GM19025 (cell line): ENCODE results near the gene DIPK2B.

ENCODE experiments used
- ATAC-seq: cut with Tn5 transposase; IDR thresholded peaks from one replicate; pipeline ENCODE4 v1.9.1; 2021; ENCODE audit warnings: mild to moderate bottlenecking, low read depth, moderate library complexity; ENCODE audit not compliant: unreplicated experiment

The DIPK2B gene

GRCh38 chrX:45200741-45201234, at the start of gene DIPK2B:
Gene DIPK2B (minus strand): TSS chrX:45200876. CDS start chrX:45200826, 50 bp downstream.
- ATAC-seq, result no peak

- no peak for ATAC-seq
Measured at GRCh38 chrX:45240301-45240700, 39.6 kb upstream of the DIPK2B start.

- ATAC-seq, result no peak
Measured at GRCh38 chrX:45238489-45238888, 37.8 kb upstream of the DIPK2B start.

GRCh38 chrX:45233531-45233930, 32.9 kb upstream of the DIPK2B start:
- ATAC-seq, result no peak

- ATAC-seq, result no peak
Measured at GRCh38 chrX:45232139-45232538, 31.5 kb upstream of the DIPK2B start.

- no peak for ATAC-seq
Measured at GRCh38 chrX:45230410-45230809, 29.7 kb upstream of the DIPK2B start.

GRCh38 chrX:45229348-45229747, 28.7 kb upstream of the DIPK2B start:
- no peak for ATAC-seq

- no peak for ATAC-seq
Measured at GRCh38 chrX:45228126-45228525, 27.4 kb upstream of the DIPK2B start.

GRCh38 chrX:45208121-45208856, 7.6 kb upstream of the DIPK2B start:
- ATAC-seq, result no peak

GRCh38 chrX:45202171-45202570, 1.5 kb upstream of the DIPK2B start:
- ATAC-seq, result no peak

GRCh38 chrX:45198706-45199105, 2.0 kb downstream of the DIPK2B start:
- ATAC-seq, result no peak

- ATAC-seq, result no peak
Measured at GRCh38 chrX:45198301-45198700, 2.4 kb downstream of the DIPK2B start.

- ATAC-seq, result no peak
Measured at GRCh38 chrX:45196701-45197100, 4.0 kb downstream of the DIPK2B start.

- no peak for ATAC-seq
Measured at GRCh38 chrX:45191820-45192409, 8.8 kb downstream of the DIPK2B start.

- ATAC-seq, result no peak
Measured at GRCh38 chrX:45191383-45191782, 9.3 kb downstream of the DIPK2B start.

GRCh38 chrX:45187731-45188130, 12.9 kb downstream of the DIPK2B start:
- ATAC-seq, result no peak

- no peak for ATAC-seq
Measured at GRCh38 chrX:45186643-45187026, 14.0 kb downstream of the DIPK2B start.

GRCh38 chrX:45184211-45184610, 16.5 kb downstream of the DIPK2B start:
- ATAC-seq, result no peak

GRCh38 chrX:45172890-45173289, 27.8 kb downstream of the DIPK2B start:
- ATAC-seq, result no peak

- ATAC-seq, result no peak
Measured at GRCh38 chrX:45166781-45167180, 33.9 kb downstream of the DIPK2B start.

- no peak for ATAC-seq
Measured at GRCh38 chrX:45165726-45166125, 35.0 kb downstream of the DIPK2B start.

- no peak for ATAC-seq
Measured at GRCh38 chrX:45164995-45165394, 35.7 kb downstream of the DIPK2B start.
